Measurements from ENCODE around the gene GPR78.

The GPR78 gene

GRCh38 chr4:8586671-8587468 is 6.7 kb downstream of the GPR78 start:
- DNase-seq (ENCODE audit: low read depth) = no peak

- DNase-seq (ENCODE audit: low read depth) = no peak
Observed at GRCh38 chr4:8587469-8588195, 7.4 kb downstream of the GPR78 start.

GRCh38 chr4:8588196-8588470 is 7.9 kb downstream of the GPR78 start:
- no peak for DNase-seq (ENCODE audit: low read depth)

GRCh38 chr4:8589336-8589735 is 9.1 kb downstream of the GPR78 start:
- DNase-seq (ENCODE audit: low read depth) = no peak

- DNase-seq (ENCODE audit: low read depth) = no peak
Observed at GRCh38 chr4:8589823-8590545, 9.8 kb downstream of the GPR78 start.

GRCh38 chr4:8590546-8590880 is 10.3 kb downstream of the GPR78 start:
- DNase-seq (ENCODE audit: low read depth) = no peak

- no peak for DNase-seq (ENCODE audit: low read depth)
Observed at GRCh38 chr4:8591114-8591513, 10.9 kb downstream of the GPR78 start.

- no peak for DNase-seq (ENCODE audit: low read depth)
Observed at GRCh38 chr4:8591626-8592365, 11.6 kb downstream of the GPR78 start.

- no peak for DNase-seq (ENCODE audit: low read depth)
Observed at GRCh38 chr4:8592366-8593263, 12.4 kb downstream of the GPR78 start, which contains the start of gene CPZ. TSS of gene CPZ (plus strand) at chr4:8592765. CDS start at chr4:8592834, 69 bp downstream.

GRCh38 chr4:8593264-8594096 is 13.3 kb downstream of the GPR78 start:
- no peak for DNase-seq (ENCODE audit: low read depth)

- DNase-seq (ENCODE audit: low read depth) = peak; percentile 57
Observed at GRCh38 chr4:8594097-8595038, 14.2 kb downstream of the GPR78 start.

GRCh38 chr4:8595237-8596087 is 15.3 kb downstream of the GPR78 start:
- DNase-seq (ENCODE audit: low read depth) = no peak

GRCh38 chr4:8596891-8597290 is 16.7 kb downstream of the GPR78 start:
- no peak for DNase-seq (ENCODE audit: low read depth)

GRCh38 chr4:8597319-8597718 is 17.1 kb downstream of the GPR78 start:
- no peak for DNase-seq (ENCODE audit: low read depth)

- no peak for DNase-seq (ENCODE audit: low read depth)
Observed at GRCh38 chr4:8597791-8598190, 17.6 kb downstream of the GPR78 start.

- no peak for DNase-seq (ENCODE audit: low read depth)
Observed at GRCh38 chr4:8598391-8599090, 18.3 kb downstream of the GPR78 start.

- no peak for DNase-seq (ENCODE audit: low read depth)
Observed at GRCh38 chr4:8599091-8599460, 18.9 kb downstream of the GPR78 start.

- no peak for DNase-seq (ENCODE audit: low read depth)
Observed at GRCh38 chr4:8599657-8600056, 19.5 kb downstream of the GPR78 start.

All from CMK (cell line).